B cell (primary cell): Measurements from ENCODE around the gene PREB. TPM values are rescaled to one million over a fixed set of nuclear protein-coding genes. Genes with fewer than 3 reads are reported as not detected.

ENCODE experiments used
- ATAC-seq: fragments of 200-7000 bp; cut with Tn5 transposase; one replicate; pipeline ENCODE4 v1.10.0; 2021; ENCODE audit warnings: low read depth, mild to moderate bottlenecking, moderate number of reproducible peaks, moderate library complexity
- CTCF ChIA-PET: fragments of 350-600 bp; sonication (Branson Sonifier 250); formaldehyde crosslinking; loops from one replicate; lab custom pipeline; 2021; ENCODE audit warnings: antibody characterized with exemption, inconsistent platforms; lab: Charles Lee
- POLR2A ChIA-PET: fragments of 350-600 bp; sonication (Branson Sonifier 250); formaldehyde crosslinking; loops from one replicate; lab custom pipeline; 2021; ENCODE audit warnings: antibody characterized with exemption; lab: Charles Lee
- DNase-seq: peaks from one replicate; pipeline ENCODE4 v3.0.0; 2013
- H2AFZ ChIP-seq: 2 replicates; pipeline ENCODE4 v1.6.1; 2012; ENCODE audit warnings: mild to moderate bottlenecking, low read depth, low read length; ENCODE audit not compliant: insufficient read depth, poor library complexity, severe bottlenecking
- H3K27ac ChIP-seq, 2 donors: 1 replicate in 1 of 2; 2 replicates in 1 of 2; pipeline ENCODE4 v1.5.1; 2012 to 2013; ENCODE audit warnings: low read length in 2 of 2, mild to moderate bottlenecking in 2 of 2, moderate library complexity in 1 of 2
- H3K27me3 ChIP-seq, 4 experiments: fragments of 200-600 bp in 1 of 4; sonication (generic) in 1 of 4; replicated peaks in 1 of 4; 1 replicate in 2 of 4; 2 replicates in 2 of 4; pipeline versions ENCODE4 v1.6.1 to v1.7.0; 2013 to 2016; ENCODE audit warnings: low read length in 3 of 4, mild to moderate bottlenecking in 2 of 4, mixed read lengths in 1 of 4, moderate library complexity in 1 of 4; ENCODE audit not compliant: insufficient read depth in 4 of 4, control insufficient read depth in 3 of 4; ENCODE audit errors: control extremely low read depth in 1 of 4
- H3K36me3 ChIP-seq, 2 experiments: replicated peaks in 1 of 2; 1 replicate in 1 of 2; 2 replicates in 1 of 2; pipeline versions ENCODE4 v1.6.1 to v1.7.1; 2013; ENCODE audit warnings: low read length in 1 of 2; ENCODE audit not compliant: insufficient read depth in 2 of 2, control insufficient read depth in 1 of 2; ENCODE audit errors: control extremely low read depth in 1 of 2, extremely low read depth in 1 of 2
- H3K4me1 ChIP-seq, 2 donors: fragments of 200-600 bp in 1 of 2; sonication (generic) in 1 of 2; 1 replicate in 1 of 2; 2 replicates in 1 of 2; pipeline versions ENCODE4 v1.5.1 to v1.6.1; 2013 to 2017; ENCODE audit warnings: low read length in 2 of 2; ENCODE audit not compliant: control insufficient read depth in 2 of 2, insufficient read depth in 2 of 2
- H3K4me2 ChIP-seq: replicated peaks from 2 replicates; pipeline ENCODE3; 2012; ENCODE audit warnings: mild to moderate bottlenecking, low read depth, low read length; ENCODE audit not compliant: poor library complexity, severe bottlenecking
- H3K4me3 ChIP-seq, 5 experiments: fragments of 200-600 bp in 1 of 5; sonication (generic) in 1 of 5; 1 replicate in 3 of 5; 2 replicates in 2 of 5; pipeline versions ENCODE4 v1.5.1 to v1.7.0; 2011 to 2016; ENCODE audit warnings: low read length in 4 of 5, mild to moderate bottlenecking in 4 of 5, low read depth in 2 of 5, control low read depth in 1 of 5, moderate library complexity in 1 of 5; ENCODE audit not compliant: insufficient read depth in 1 of 5; ENCODE audit errors: control extremely low read depth in 1 of 5, extremely low read depth in 1 of 5
- H3K79me2 ChIP-seq: fragments of 200-600 bp; sonication (generic); one replicate; pipeline ENCODE4 v1.6.0; 2016; ENCODE audit warnings: low read length; ENCODE audit not compliant: control insufficient read depth, insufficient read depth
- H3K9ac ChIP-seq: fragments of 200-600 bp; sonication (generic); 2 replicates; pipeline ENCODE4 v1.6.1; 2017; ENCODE audit warnings: mild to moderate bottlenecking, low read length, moderate library complexity
- H3K9me3 ChIP-seq, 3 donors: one replicate each; pipeline versions ENCODE4 v1.6.1 to v1.7.1; 2013; ENCODE audit warnings: low read length in 2 of 3; ENCODE audit not compliant: control insufficient read depth in 2 of 3, insufficient read depth in 1 of 3; ENCODE audit errors: control extremely low read depth in 1 of 3
- H4K20me1 ChIP-seq: 2 replicates; pipeline ENCODE4 v1.6.0; 2012; ENCODE audit warnings: mild to moderate bottlenecking, low read length; ENCODE audit not compliant: insufficient read depth, control insufficient read depth, poor library complexity, severe bottlenecking
- H3K27ac Mint-ChIP-seq: one replicate; pipeline ENCODE4 v1.8.0; 2021; ENCODE audit warnings: mixed read lengths
- H3K27me3 Mint-ChIP-seq: one replicate; pipeline ENCODE4 v1.8.0; 2021; ENCODE audit warnings: mixed read lengths
- H3K4me1 Mint-ChIP-seq: one replicate; pipeline ENCODE4 v1.8.0; 2021; ENCODE audit warnings: mixed read lengths
- H3K4me3 Mint-ChIP-seq: one replicate; pipeline ENCODE4 v1.8.0; 2021; ENCODE audit warnings: mixed read lengths
- H3K9me3 Mint-ChIP-seq: one replicate; pipeline ENCODE4 v1.8.0; 2022; ENCODE audit warnings: mixed read lengths; ENCODE audit not compliant: insufficient read depth
- CTCF ChIP-seq: fragments of 200-600 bp; IDR thresholded peaks from one replicate; pipeline ENCODE4 v1.8.0; 2022; ENCODE audit warnings: antibody characterized with exemption, mild to moderate bottlenecking
- EZH2 ChIP-seq: IDR thresholded peaks from 2 replicates; pipeline ENCODE4 v1.6.1; 2012; ENCODE audit warnings: borderline replicate concordance, low read depth, mild to moderate bottlenecking, moderate library complexity, low read length; ENCODE audit not compliant: insufficient read depth, poor library complexity, severe bottlenecking
- WGBS: methylation state at CpG from one replicate; pipeline ENCODE4 v1.1.5; 2013; ENCODE audit warnings: missing lambda C conversion rate; ENCODE audit not compliant: insufficient coverage; 5-methylcytosine and 5-hydroxymethylcytosine counted together
- intact Hi-C: fragments of 100-400 bp; cut with micrococcal nuclease; formaldehyde crosslinking; loops from one replicate; pipeline ENCODE4 v1.10.0; 2022
- polyA plus RNA-seq: library from polyadenylated mRNA; depleted of rRNA; stranded (reverse); fragments of >200 nt; gene quantifications from 2 replicates; pipeline ENCODE4 v1.2.3, GENCODE V29; 2012
- total RNA-seq, 2 donors: library from RNA; stranded (reverse); fragments of 120-200 nt in 1 of 2; gene quantifications; 1 replicate in 1 of 2; 2 replicates in 1 of 2; pipeline versions ENCODE4 v1.2.3 to v1.2.4, GENCODE V29; 2013 to 2022

Gene PREB
- total and polyA plus RNA-seq, 2 donors (not counting 1 experiment from before 2014, with no cell fraction given): 46.0 to 88.9 TPM

DNA sequence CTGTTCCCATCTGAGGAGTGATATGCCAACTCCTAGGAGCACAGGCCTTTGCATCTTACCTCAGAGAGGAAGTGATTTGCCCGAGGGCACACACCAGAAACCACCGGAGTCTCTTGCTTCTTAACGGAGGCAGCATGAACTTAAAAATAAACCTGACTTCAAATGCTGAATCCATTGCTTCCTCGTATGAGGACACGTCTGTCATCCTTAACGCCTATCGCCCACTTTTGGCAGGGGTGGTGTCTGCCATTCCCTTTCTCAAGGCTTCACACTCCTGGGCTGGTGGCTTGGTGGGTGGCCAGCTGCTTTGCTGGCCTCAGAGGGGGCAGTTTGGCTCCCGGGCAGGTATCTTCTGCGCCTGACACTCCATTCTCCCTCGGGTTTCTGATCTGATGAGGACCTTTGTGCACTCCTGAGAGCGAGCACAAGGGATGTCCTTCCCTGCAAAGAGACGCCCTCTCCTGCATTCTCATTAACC lies 1.1 kb upstream of the PREB start:
- no peaks in the 10 kb centered on the region for H3K27me3 Mint-ChIP-seq
- ATAC-seq (no peak), DNase-seq (peak; percentile 31)
- CTCF ChIA-PET: interaction anchor here (0.7 to 2.8 kb wide), 4 partner anchors 11 to 173 kb away, joined by 3 to 19 read pairs (median 8); partner anchors contain the start of gene ABHD1
- Histone ChIP-seq H3K9ac (no peak overlapping the region), H3K79me2 (peaks cover 12% of the 10 kb centered on the region), H2AFZ (peak overlapping the region; percentile 92), H3K4me2 (peak overlapping the region; percentile 93), H3K27ac (peak overlapping the region in 1 of 2 donors; percentile 39), H3K27me3 (no peaks in the 10 kb centered on the region), H3K36me3 (peaks cover 0 to 21% of the 10 kb centered on the region in 2 experiments), H3K9me3 (no peaks in the 10 kb centered on the region), H3K4me3 (no peak overlapping the region), H4K20me1 (peaks cover 5% of the 10 kb centered on the region), H3K4me1 (peaks cover 17 to 25% of the 10 kb centered on the region in 2 donors)
- H3K4me3 Mint-ChIP-seq: peak overlapping the region; percentile 96
- H3K4me1 Mint-ChIP-seq: peaks cover 23% of the 10 kb centered on the region
- intact Hi-C loops: no loop called here
- H3K9me3 Mint-ChIP-seq: no peaks in the 10 kb centered on the region
- WGBS: 60% methylated on average over 11 of the region's 12 CpGs
- TF ChIP-seq CTCF (no peak), EZH2 (no peak)
- H3K27ac Mint-ChIP-seq: peak overlapping the region; percentile 97
- POLR2A ChIA-PET: interaction anchor here (0.6 to 2.2 kb wide), 3 partner anchors 77 to 184 kb away, joined by 3 to 7 read pairs (median 4); partner anchors contain the start of genes ATRAID and SLC5A6

GRCh38 chr2:27134781-27135477 lies 493 bp upstream of the PREB start:
- Mint-ChIP-seq H3K9me3 (no peaks in the 10 kb centered on the region), H3K4me1 (peaks cover 23% of the 10 kb centered on the region), H3K27ac (peak overlapping the region; percentile 97), H3K4me3 (peak overlapping the region; percentile 96), H3K27me3 (no peaks in the 10 kb centered on the region)
- H4K20me1 ChIP-seq: peaks cover 5% of the 10 kb centered on the region
- peaks cover 0 to 25% of the 10 kb centered on the region in 2 experiments for H3K36me3 ChIP-seq
- ATAC-seq: no peak
- no peaks in the 10 kb centered on the region for H3K9me3 ChIP-seq
- no peak for TF ChIP-seq CTCF
- TF ChIP-seq EZH2: no peak
- H3K27me3 ChIP-seq: no peaks in the 10 kb centered on the region
- 54% methylated on average over 28 of the region's 33 CpGs for WGBS
- H3K4me1 ChIP-seq: peaks cover 17 to 25% of the 10 kb centered on the region in 2 donors
- POLR2A ChIA-PET: interaction anchor here (0.6 to 3.4 kb wide), 5 partner anchors 11 to 185 kb away, joined by 3 to 29 read pairs (median 4); partner anchors contain the start of genes ABHD1, ATRAID and SLC5A6
- intact Hi-C loops: loop anchor here (1.0 kb wide), 10 partner anchors 12 to 235 kb away; partner anchors contain the start of genes ABHD1, ATRAID, CAD and EIF2B4
- H3K27ac ChIP-seq: peak overlapping the region in 1 of 2 donors; percentile 39
- peak overlapping the region; percentile 88 for H3K9ac ChIP-seq
- CTCF ChIA-PET: interaction anchor here (1.0 to 2.8 kb wide), 4 partner anchors 11 to 172 kb away, joined by 5 to 19 read pairs (median 9); partner anchors contain the start of gene ABHD1
- H3K79me2 ChIP-seq: peaks cover 12% of the 10 kb centered on the region
- peak overlapping the region in 4 of 5 experiments; percentile 75 to 89 (median 81) for H3K4me3 ChIP-seq
- H3K4me2 ChIP-seq: peak overlapping the region; percentile 93
- peak overlapping the region; percentile 92 for H2AFZ ChIP-seq
- DNase-seq: peak; percentile 27
